Neural progenitor cell (in vitro differentiated cells): ENCODE results near the gene PTGDR2. TPM values are rescaled to one million over a fixed set of nuclear protein-coding genes. Genes with fewer than 3 reads are reported as not detected.

ENCODE experiments used
- DNase-seq: peaks from one replicate; pipeline ENCODE4 v3.0.0-alpha.2; 2016; ENCODE audit warnings: low spot score
- H2AFZ ChIP-seq: fragments of 200-600 bp; sonication (generic); replicated peaks from 2 replicates; pipeline ENCODE4 v1.6.1; 2016; ENCODE audit warnings: antibody characterized with exemption
- H3F3A ChIP-seq: fragments of 200-600 bp; sonication (generic); 2 replicates; pipeline ENCODE4 v1.6.1; 2016; ENCODE audit warnings: antibody characterized with exemption, low read depth
- H3K27ac ChIP-seq: fragments of 200-600 bp; sonication (generic); 2 replicates; pipeline ENCODE4 v1.5.1; 2016; ENCODE audit warnings: mild to moderate bottlenecking
- H3K27me3 ChIP-seq: fragments of 200-600 bp; sonication (generic); 2 replicates; pipeline ENCODE4 v1.6.1; 2016; ENCODE audit warnings: mild to moderate bottlenecking, moderate library complexity
- H3K36me3 ChIP-seq: fragments of 200-600 bp; sonication (generic); 2 replicates; pipeline ENCODE4 v1.5.1; 2016
- H3K4me1 ChIP-seq: fragments of 200-600 bp; sonication (generic); 2 replicates; pipeline ENCODE4 v1.6.1; 2016; ENCODE audit warnings: mixed run types
- H3K4me2 ChIP-seq: fragments of 200-600 bp; sonication (generic); 2 replicates; pipeline ENCODE4 v1.6.1; 2016
- H3K4me3 ChIP-seq: fragments of 200-600 bp; sonication (generic); 2 replicates; pipeline ENCODE4 v1.5.1; 2016
- H3K79me2 ChIP-seq: fragments of 200-600 bp; sonication (generic); 2 replicates; pipeline ENCODE4 v1.6.1; 2016; ENCODE audit warnings: low read depth
- H3K9ac ChIP-seq: fragments of 200-600 bp; sonication (generic); 2 replicates; pipeline ENCODE4 v1.6.1; 2016
- H3K9me3 ChIP-seq: fragments of 200-600 bp; sonication (generic); 2 replicates; pipeline ENCODE4 v1.5.1; 2016; ENCODE audit warnings: low read depth
- H4K20me1 ChIP-seq: fragments of 200-600 bp; sonication (generic); 2 replicates; pipeline ENCODE4 v1.6.1; 2016; ENCODE audit warnings: low read depth
- H3K27ac Mint-ChIP-seq: 3 replicates; pipeline ENCODE4 v1.8.0; 2021; ENCODE audit warnings: mixed read lengths
- H3K27me3 Mint-ChIP-seq: 2 replicates; pipeline ENCODE4 v1.8.0; 2022; ENCODE audit warnings: low read depth, mild to moderate bottlenecking, inconsistent platforms, moderate library complexity, mixed read lengths; ENCODE audit not compliant: insufficient read depth
- H3K36me3 Mint-ChIP-seq: 3 replicates; pipeline ENCODE4 v1.8.0; 2021; ENCODE audit warnings: mixed read lengths
- H3K4me1 Mint-ChIP-seq: 3 replicates; pipeline ENCODE4 v1.8.0; 2021; ENCODE audit warnings: mixed read lengths
- H3K4me3 Mint-ChIP-seq: 3 replicates; pipeline ENCODE4 v1.8.0; 2021; ENCODE audit warnings: mild to moderate bottlenecking, moderate library complexity, mixed read lengths
- H3K9me3 Mint-ChIP-seq: 3 replicates; pipeline ENCODE4 v1.8.0; 2020; ENCODE audit warnings: mixed read lengths
- CTCF ChIP-seq: fragments of 200-600 bp; sonication (generic); IDR thresholded peaks from 2 replicates; pipeline ENCODE4 v1.5.1; 2017; ENCODE audit warnings: antibody characterized with exemption, mild to moderate bottlenecking
- EZH2 ChIP-seq: fragments of 200-600 bp; sonication (generic); IDR thresholded peaks from 2 replicates; pipeline ENCODE4 v1.6.1; 2017; ENCODE audit warnings: antibody characterized with exemption, mild to moderate bottlenecking, moderate library complexity
- EZH2phosphoT487 ChIP-seq: fragments of 200-600 bp; sonication (generic); IDR thresholded peaks from 2 replicates; pipeline ENCODE4 v1.6.1; 2017; ENCODE audit warnings: antibody characterized with exemption
- total RNA-seq: library from RNA; depleted of rRNA; stranded (reverse); fragments of >200 nt; gene quantifications from 2 replicates; pipeline ENCODE4 v1.2.3, GENCODE V29; 2015; ENCODE audit warnings: low replicate concordance

PTGDR2 gene
- total RNA-seq, 1 donor from 2014 or later: not detected

DNA sequence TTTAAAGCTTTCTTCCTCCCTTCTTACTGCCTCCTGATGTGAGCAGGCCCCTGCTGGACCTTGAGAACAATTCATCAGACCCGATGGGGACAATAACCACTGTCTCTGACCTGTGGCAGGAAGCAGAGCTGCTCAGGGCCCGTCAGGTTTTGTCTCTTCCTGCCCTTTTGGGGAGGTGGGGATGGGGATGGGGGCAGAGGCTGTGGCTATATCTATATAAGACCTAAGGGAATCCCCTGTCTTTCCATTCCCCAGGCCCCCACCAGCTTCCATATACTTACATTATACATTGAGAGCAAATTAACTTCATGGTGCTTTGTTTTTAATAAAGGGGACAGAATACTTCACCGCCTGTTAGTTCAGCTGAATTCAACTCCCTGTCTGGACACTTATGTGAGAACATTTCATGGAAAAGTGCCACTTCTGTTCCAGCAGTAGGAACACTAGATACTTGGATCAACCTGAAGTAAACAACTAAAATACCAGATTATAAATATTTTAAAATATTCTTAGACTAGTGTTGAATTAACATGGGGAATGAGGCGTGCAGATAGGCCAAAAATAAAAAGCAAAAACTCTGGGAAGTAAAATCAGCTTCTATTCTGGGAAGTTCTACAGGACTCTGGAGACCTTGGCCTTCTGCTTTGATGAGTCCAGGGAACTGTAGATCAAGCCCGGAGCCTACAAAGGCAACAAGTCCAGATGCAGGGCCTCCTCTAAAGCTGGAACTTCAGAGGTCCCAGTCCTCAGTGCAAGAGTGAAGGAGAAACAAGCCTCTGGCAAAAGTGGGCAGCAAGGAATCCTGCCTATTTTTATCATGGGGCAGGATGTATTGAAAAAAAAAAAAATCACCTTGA, 22.7 kb upstream of the PTGDR2 start:
- Histone ChIP-seq H3K36me3 (no peaks in the 10 kb centered on the region), H3K9ac (peak overlapping the region; percentile 20), H3K4me3 (no peak overlapping the region), H3K9me3 (no peaks in the 10 kb centered on the region), H3K4me1 (no peaks in the 10 kb centered on the region), H3K4me2 (no peak overlapping the region), H4K20me1 (no peaks in the 10 kb centered on the region), H3F3A (no peaks in the 10 kb centered on the region), H3K79me2 (no peaks in the 10 kb centered on the region), H2AFZ (no peak overlapping the region), H3K27me3 (no peaks in the 10 kb centered on the region), H3K27ac (no peak overlapping the region)
- Mint-ChIP-seq H3K27ac (no peak overlapping the region), H3K4me1 (peaks cover 22% of the 10 kb centered on the region), H3K4me3 (no peak overlapping the region), H3K9me3 (no peaks in the 10 kb centered on the region), H3K27me3 (peaks cover 5% of the 10 kb centered on the region), H3K36me3 (peaks cover 7% of the 10 kb centered on the region)
- no peak for DNase-seq
- TF ChIP-seq EZH2 (no peak), EZH2phosphoT487 (no peak), CTCF (no peak)

DNA sequence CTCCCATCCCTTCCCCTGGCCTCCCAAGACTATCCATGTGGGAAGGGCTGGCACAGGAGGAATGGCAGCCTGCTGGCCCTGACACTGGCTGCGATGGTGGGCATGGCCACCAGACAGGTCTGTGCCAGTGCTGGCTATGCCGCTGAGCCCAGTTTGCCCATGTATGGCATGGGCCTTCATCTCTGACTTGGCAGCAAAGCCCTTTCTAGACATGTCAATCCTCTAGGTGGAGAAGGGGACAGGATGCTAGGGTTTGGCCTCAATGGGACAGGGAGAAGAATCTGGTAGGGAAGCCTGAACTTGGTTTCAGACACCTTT, 20.4 kb upstream of the PTGDR2 start:
- Histone ChIP-seq H3K9ac (no peak overlapping the region), H3K9me3 (no peaks in the 10 kb centered on the region), H4K20me1 (no peaks in the 10 kb centered on the region), H3K4me3 (no peak overlapping the region), H3K27ac (no peak overlapping the region), H3K36me3 (no peaks in the 10 kb centered on the region), H2AFZ (no peak overlapping the region), H3K4me2 (no peak overlapping the region), H3F3A (no peaks in the 10 kb centered on the region), H3K27me3 (no peaks in the 10 kb centered on the region), H3K4me1 (no peaks in the 10 kb centered on the region), H3K79me2 (no peaks in the 10 kb centered on the region)
- peaks cover 23% of the 10 kb centered on the region for H3K4me1 Mint-ChIP-seq
- H3K27ac Mint-ChIP-seq: no peak overlapping the region
- DNase-seq: no peak
- H3K4me3 Mint-ChIP-seq: no peak overlapping the region
- no peaks in the 10 kb centered on the region for H3K36me3 Mint-ChIP-seq
- TF ChIP-seq EZH2: no peak
- TF ChIP-seq CTCF: no peak
- no peak for TF ChIP-seq EZH2phosphoT487
- no peaks in the 10 kb centered on the region for H3K9me3 Mint-ChIP-seq
- peaks cover 5% of the 10 kb centered on the region for H3K27me3 Mint-ChIP-seq

- H3K4me3 Mint-ChIP-seq: no peak overlapping the region
- H3K36me3 Mint-ChIP-seq: no peaks in the 10 kb centered on the region
Measured at GRCh38 chr11:60875366-60876167, 19.8 kb upstream of the PTGDR2 start.

More at GRCh38 chr11:60875366-60876167, 19.8 kb upstream of the PTGDR2 start:
- DNase-seq: no peak
- no peaks in the 10 kb centered on the region for H3K79me2 ChIP-seq
- H3F3A ChIP-seq: no peaks in the 10 kb centered on the region
- H3K4me1 ChIP-seq: no peaks in the 10 kb centered on the region
- H3K4me1 Mint-ChIP-seq: peaks cover 17% of the 10 kb centered on the region
- H3K9me3 Mint-ChIP-seq: no peaks in the 10 kb centered on the region
- H3K36me3 ChIP-seq: no peaks in the 10 kb centered on the region
- H3K27ac ChIP-seq: no peak overlapping the region
- H3K27me3 Mint-ChIP-seq: peaks cover 5% of the 10 kb centered on the region
- no peak overlapping the region for H3K27ac Mint-ChIP-seq
- TF ChIP-seq EZH2 (no peak), CTCF (no peak), EZH2phosphoT487 (no peak)
- H2AFZ ChIP-seq: no peak overlapping the region
- no peak overlapping the region for H3K4me3 ChIP-seq
- H3K9me3 ChIP-seq: no peaks in the 10 kb centered on the region
- no peak overlapping the region for H3K9ac ChIP-seq
- no peaks in the 10 kb centered on the region for H4K20me1 ChIP-seq
- H3K4me2 ChIP-seq: no peak overlapping the region
- no peaks in the 10 kb centered on the region for H3K27me3 ChIP-seq
